HepG2 (cell line): ENCODE results near the gene SLC50A1. TPM values are rescaled to one million over a fixed set of nuclear protein-coding genes. Genes with fewer than 3 reads are reported as not detected.
A peak's percentile ranks its signal among the peaks of the same experiment; 100 is the strongest.

Experiments
- FOXC1 ChIP-seq: sonication (generic); formaldehyde crosslinking; IDR thresholded peaks from 2 replicates; pipeline ENCODE4 v1.8.0; 2022; ENCODE audit warnings: mild to moderate bottlenecking, missing genetic modification reagents, borderline replicate concordance
- GLMP ChIP-seq: sonication (generic); formaldehyde crosslinking; IDR thresholded peaks from 2 replicates; pipeline ENCODE4 v1.9.0; 2021; ENCODE audit warnings: missing genetic modification reagents, mild to moderate bottlenecking, borderline replicate concordance
- HDAC6 ChIP-seq: fragments of 200-600 bp; sonication (generic); IDR thresholded peaks from 2 replicates; pipeline ENCODE4 v1.7.0; 2017; ENCODE audit warnings: mild to moderate bottlenecking, antibody characterized with exemption, low read length, low read depth
- HES4 ChIP-seq: sonication (generic); formaldehyde crosslinking; IDR thresholded peaks from 2 replicates; pipeline ENCODE4 v1.9.0; 2021; ENCODE audit warnings: mild to moderate bottlenecking, missing genetic modification reagents, borderline replicate concordance
- HOXD1 ChIP-seq: sonication (generic); formaldehyde crosslinking; IDR thresholded peaks from 2 replicates; pipeline ENCODE4 v1.5.0; 2020; ENCODE audit warnings: missing genetic modification reagents
- KDM4B ChIP-seq: sonication (generic); formaldehyde crosslinking; IDR thresholded peaks from 2 replicates; pipeline ENCODE4 v1.4.0; 2020; ENCODE audit warnings: missing genetic modification reagents
- KIAA2018 ChIP-seq: sonication (generic); formaldehyde crosslinking; IDR thresholded peaks from 2 replicates; pipeline ENCODE4 v1.5.0; 2020; ENCODE audit warnings: mild to moderate bottlenecking, missing genetic modification reagents, borderline replicate concordance
- MXD1 ChIP-seq: sonication (generic); formaldehyde crosslinking; IDR thresholded peaks from 2 replicates; pipeline ENCODE4 v1.4.0; 2020; ENCODE audit warnings: mild to moderate bottlenecking, missing genetic modification reagents
- PCBP2 ChIP-seq: fragments of 200-400 bp; formaldehyde crosslinking; optimal IDR thresholded peaks from 2 replicates; pipeline ENCODE3; 2018; ENCODE audit warnings: low read length, low read depth; ENCODE audit not compliant: poor library complexity, severe bottlenecking
- SOX5 ChIP-seq: IDR thresholded peaks from 2 replicates; pipeline ENCODE4 v1.6.1; 2016; ENCODE audit warnings: borderline replicate concordance
- TSC22D2 ChIP-seq: sonication (generic); formaldehyde crosslinking; IDR thresholded peaks from 2 replicates; pipeline ENCODE4 v1.5.1; 2020; ENCODE audit warnings: missing genetic modification reagents, mild to moderate bottlenecking, borderline replicate concordance
- ZBTB42 ChIP-seq: sonication (generic); formaldehyde crosslinking; IDR thresholded peaks from 2 replicates; pipeline ENCODE4 v1.5.0; 2020; ENCODE audit warnings: mild to moderate bottlenecking, missing genetic modification reagents
- ZEB1 ChIP-seq: IDR thresholded peaks from 2 replicates; pipeline ENCODE4 v1.6.1; 2012; ENCODE audit warnings: mild to moderate bottlenecking, low read depth, inconsistent platforms; ENCODE audit not compliant: insufficient replicate concordance
- ZMAT5 ChIP-seq: sonication (generic); formaldehyde crosslinking; IDR thresholded peaks from 2 replicates; pipeline ENCODE4 v1.5.0; 2020; ENCODE audit warnings: mild to moderate bottlenecking, low read depth, missing genetic modification reagents, borderline replicate concordance
- ZNF562 ChIP-seq: sonication (generic); formaldehyde crosslinking; IDR thresholded peaks from 2 replicates; pipeline ENCODE4 v1.8.0; 2022; ENCODE audit warnings: missing genetic modification reagents, borderline replicate concordance
- ZNF691 ChIP-seq: sonication (generic); formaldehyde crosslinking; IDR thresholded peaks from 2 replicates; pipeline ENCODE4 v1.4.0; 2020; ENCODE audit warnings: missing genetic modification reagents, low read depth, mild to moderate bottlenecking, borderline replicate concordance
- ZNF891 ChIP-seq: sonication (generic); formaldehyde crosslinking; IDR thresholded peaks from 2 replicates; pipeline ENCODE4 v1.5.0; 2020; ENCODE audit warnings: mild to moderate bottlenecking, missing genetic modification reagents
- polyA plus RNA-seq, 8 experiments: library from polyadenylated mRNA; depleted of rRNA in 3 of 8; stranded (reverse) in 7 of 8; unstranded in 1 of 8; fragments of >200 nt; fragmentation: Illumina TruSeq in 4 of 8; extraction: Trizol in 4 of 8; gene quantifications; 2 replicates each; pipeline versions ENCODE4 v1.2.1 to v1.2.3, GENCODE V29; 2011 to 2016; ENCODE audit warnings: low read depth in 4 of 8, missing spikeins in 1 of 8, mixed read lengths in 1 of 8; ENCODE audit not compliant: insufficient read depth in 1 of 8
- total RNA-seq, 5 experiments: library from RNA; depleted of rRNA; stranded (reverse); fragments of >200 nt; fragmentation: Illumina TruSeq; extraction: Trizol; gene quantifications; 2 replicates each; pipeline ENCODE4 v1.2.3, GENCODE V29; 2016; ENCODE audit warnings: low read depth in 1 of 5

SLC50A1 gene
- total and polyA plus RNA-seq, 2 of the 13 experiments (the other 11 are each of a cell fraction or from before 2014, with no cell fraction given), result 22.5 to 46.8 TPM

- TF ChIP-seq ZEB1, result no peak
- TF ChIP-seq PCBP2, result no peak
- TF ChIP-seq TSC22D2 (CRISPR knock-in tag), result no peak
- peak; percentile 85; the same call in 1 of the 2 replicates for TF ChIP-seq ZNF891 (CRISPR knock-in tag)
- TF ChIP-seq FOXC1, result no peak
- no peak for TF ChIP-seq ZNF562 (CRISPR knock-in tag)
- no peak for TF ChIP-seq HOXD1 (CRISPR knock-in tag)
- TF ChIP-seq SOX5 (CRISPR knock-in tag), result no peak
- TF ChIP-seq KIAA2018 (CRISPR knock-in tag), result no peak
- no peak for TF ChIP-seq ZMAT5 (CRISPR knock-in tag)
- no peak for TF ChIP-seq ZNF691 (CRISPR knock-in tag)
- no peak for TF ChIP-seq HDAC6
- no peak for TF ChIP-seq GLMP (CRISPR knock-in tag)
- TF ChIP-seq KDM4B (CRISPR knock-in tag), result 0 out of 2 replicates have a peak, but pooled peaks have one; percentile 18
- TF ChIP-seq ZBTB42 (CRISPR knock-in tag), result no peak; the same call in 1 of the 2 replicates
- TF ChIP-seq HES4 (CRISPR knock-in tag), result peak; percentile 4; the same call in 1 of the 2 replicates
- TF ChIP-seq MXD1 (CRISPR knock-in tag), result no peak; the same call in 1 of the 2 replicates
Observed at GRCh38 chr1:155127967-155128754, 7.5 kb upstream of the SLC50A1 start (continued).
